GM19467 (cell line): Measurements from ENCODE around the gene ANGEL2.
A peak's percentile ranks its signal among the peaks of the same experiment; 100 is the strongest.

Experiments
- ATAC-seq: cut with Tn5 transposase; IDR thresholded peaks from one replicate; pipeline ENCODE4 v1.9.1; 2021; ENCODE audit warnings: mild to moderate bottlenecking, moderate library complexity; ENCODE audit not compliant: unreplicated experiment

Gene ANGEL2

DNA sequence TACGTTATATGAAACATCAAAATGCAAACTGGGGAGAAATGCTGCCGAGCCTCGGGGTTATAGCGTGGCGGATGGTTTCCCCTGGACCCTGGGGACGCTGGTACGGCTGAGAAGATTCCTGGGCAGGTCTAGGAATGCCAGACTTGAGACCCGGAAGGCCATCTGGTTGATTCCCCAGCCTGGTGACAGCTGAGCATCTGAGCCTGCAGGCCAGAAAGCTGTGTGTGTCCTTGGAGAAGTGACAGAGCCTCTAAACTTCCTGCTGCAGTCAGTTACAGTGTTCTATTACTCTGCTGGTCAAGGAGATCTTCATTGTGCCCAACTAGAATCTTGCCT is 63.1 kb downstream of the ANGEL2 start:
- no peak for ATAC-seq

- ATAC-seq, result no peak
These were observed 63.6 kb downstream of the ANGEL2 start for GRCh38 chr1:212951947-212952640.

- ATAC-seq, result peak; percentile 15
These were observed 64.3 kb downstream of the ANGEL2 start for GRCh38 chr1:212951126-212951946.

DNA sequence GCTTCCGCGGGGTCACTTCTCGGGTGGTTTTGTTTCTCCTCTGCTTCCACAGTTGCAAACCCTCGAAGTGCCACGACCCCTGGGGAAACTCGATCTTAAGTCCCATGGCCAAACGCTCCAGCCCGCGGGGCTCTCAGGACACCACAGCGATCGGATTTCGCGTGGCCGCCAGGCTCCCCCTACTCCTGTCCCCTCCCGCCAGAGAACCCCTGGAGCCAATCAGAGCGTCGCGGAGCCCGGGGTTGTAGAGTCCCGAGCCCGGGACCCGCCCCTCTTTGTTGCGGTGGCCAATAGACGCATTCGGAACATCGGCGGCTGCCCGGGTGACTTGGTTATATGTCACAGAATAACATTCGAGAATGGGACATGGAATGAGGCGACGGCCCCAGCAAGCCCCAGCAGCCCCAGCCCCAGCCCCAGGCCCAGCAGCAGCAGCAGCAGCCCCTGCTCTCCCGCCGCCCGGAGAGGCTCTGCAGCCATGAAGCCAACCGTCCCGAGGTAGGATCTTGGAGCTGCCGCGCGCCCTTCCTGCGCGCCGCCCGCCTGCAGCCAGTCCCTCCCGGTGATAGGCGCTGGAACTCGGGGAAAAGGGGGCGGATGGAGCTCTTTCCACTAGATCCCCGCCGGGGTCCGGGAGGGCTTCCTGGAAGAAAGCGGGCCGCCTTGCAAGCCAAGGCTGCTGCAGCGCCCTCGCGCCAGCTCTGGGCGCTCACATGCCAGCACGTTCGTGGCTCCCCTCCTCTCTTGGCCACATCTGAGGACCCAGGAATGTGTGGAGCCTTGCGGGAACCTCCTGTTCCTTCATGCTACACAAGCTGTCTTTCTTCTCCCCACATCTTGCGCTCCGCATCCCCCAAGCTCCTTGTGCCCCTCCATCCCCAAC is 65.2 kb downstream of the ANGEL2 start, which contains the start of gene VASH2:
TSS of gene VASH2 (plus strand) at position 299 of the 883 bp plus-strand sequence. CDS start 1,002 bp downstream, outside the sequence.
- ATAC-seq, result peak; percentile 96

DNA sequence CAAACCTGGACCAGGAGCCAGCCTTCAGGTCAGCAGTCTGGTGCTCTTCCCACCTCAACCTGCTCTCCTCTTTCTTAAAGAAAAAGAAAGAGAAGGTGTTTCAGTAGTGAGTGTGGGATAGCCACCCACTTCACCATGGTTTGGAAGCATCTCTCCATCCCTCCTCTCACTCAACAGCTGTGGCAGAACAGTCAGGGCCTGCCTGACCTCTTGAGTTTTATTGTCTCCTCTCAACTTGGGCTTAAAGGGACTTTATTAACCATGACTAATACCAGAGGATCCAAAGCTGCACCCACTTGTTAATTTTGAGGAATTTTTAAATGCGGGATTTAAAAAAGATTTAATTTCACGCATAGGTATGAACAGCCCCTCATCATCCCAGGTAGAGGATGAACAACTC is 65.9 kb downstream of the ANGEL2 start:
- ATAC-seq, result no peak

DNA sequence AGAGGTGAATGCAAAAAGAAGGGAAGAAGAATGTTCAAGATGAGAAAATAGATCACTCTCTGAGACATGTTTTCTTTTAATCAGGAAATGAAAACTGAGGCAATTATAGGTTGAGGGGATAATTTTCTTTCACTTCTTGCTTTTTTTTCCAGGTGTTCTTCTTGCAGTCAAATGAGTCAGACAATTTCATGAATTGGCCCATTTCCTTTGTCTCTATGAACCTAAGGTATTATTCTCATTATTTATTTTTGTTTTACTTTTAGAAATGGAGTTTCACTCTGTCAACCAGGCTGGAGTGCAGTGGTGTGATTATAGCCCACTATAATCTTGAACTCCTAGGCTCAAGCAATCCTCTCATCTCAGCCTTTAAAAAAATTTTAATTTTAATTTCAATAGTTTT is 68.8 kb downstream of the ANGEL2 start:
- ATAC-seq, result no peak

GRCh38 chr1:212945463-212946160 is 70.1 kb downstream of the ANGEL2 start:
- ATAC-seq, result no peak

GRCh38 chr1:212945056-212945455 is 70.6 kb downstream of the ANGEL2 start:
- ATAC-seq, result no peak

DNA sequence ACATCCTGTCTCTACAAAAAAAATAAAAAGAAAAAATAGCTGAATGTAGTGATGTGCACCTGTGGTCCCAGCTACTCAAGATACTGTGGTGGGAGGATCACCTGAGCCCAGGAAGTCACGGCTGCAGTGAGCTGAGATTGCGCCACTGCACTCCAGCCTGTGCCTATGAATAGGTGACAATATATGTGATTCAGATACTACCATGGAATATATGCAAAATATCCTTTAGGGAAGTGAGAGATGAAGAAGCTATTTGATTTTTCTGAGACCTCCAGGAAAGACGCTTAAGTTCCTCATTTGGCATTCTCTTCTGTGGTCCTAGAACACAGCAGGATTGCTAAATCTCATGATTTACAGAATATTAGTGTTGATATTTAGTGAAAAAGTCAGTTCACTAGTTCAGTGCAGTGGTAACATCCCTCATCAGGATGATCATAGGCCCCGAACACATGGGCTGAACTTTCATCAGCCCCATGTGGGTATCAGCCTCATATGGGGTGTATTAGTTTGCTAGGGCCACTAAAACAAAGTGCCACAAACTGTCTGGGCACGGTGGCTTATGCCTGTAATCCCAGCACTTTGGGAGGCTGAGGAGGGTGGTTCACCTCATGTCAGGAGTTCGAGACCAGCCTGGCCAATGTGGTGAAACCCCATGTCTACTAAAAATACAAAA is 71.3 kb downstream of the ANGEL2 start:
- peak; percentile 49 for ATAC-seq

DNA sequence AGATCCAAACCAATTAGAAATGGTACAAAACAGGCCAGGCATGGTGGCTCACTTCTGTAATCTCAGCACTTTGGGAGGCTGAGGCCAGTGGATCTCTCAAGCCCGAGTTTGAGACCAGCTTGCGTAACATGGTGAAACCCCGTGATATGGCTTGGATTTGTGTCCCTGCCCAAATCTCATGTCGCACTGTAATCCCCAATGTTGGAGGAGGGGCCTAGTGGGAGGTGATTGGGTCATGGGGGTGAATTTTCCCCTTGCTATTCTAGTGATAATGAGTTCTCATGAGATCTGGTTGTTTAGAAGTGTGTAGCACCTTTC is 72.3 kb downstream of the ANGEL2 start:
- no peak for ATAC-seq

DNA sequence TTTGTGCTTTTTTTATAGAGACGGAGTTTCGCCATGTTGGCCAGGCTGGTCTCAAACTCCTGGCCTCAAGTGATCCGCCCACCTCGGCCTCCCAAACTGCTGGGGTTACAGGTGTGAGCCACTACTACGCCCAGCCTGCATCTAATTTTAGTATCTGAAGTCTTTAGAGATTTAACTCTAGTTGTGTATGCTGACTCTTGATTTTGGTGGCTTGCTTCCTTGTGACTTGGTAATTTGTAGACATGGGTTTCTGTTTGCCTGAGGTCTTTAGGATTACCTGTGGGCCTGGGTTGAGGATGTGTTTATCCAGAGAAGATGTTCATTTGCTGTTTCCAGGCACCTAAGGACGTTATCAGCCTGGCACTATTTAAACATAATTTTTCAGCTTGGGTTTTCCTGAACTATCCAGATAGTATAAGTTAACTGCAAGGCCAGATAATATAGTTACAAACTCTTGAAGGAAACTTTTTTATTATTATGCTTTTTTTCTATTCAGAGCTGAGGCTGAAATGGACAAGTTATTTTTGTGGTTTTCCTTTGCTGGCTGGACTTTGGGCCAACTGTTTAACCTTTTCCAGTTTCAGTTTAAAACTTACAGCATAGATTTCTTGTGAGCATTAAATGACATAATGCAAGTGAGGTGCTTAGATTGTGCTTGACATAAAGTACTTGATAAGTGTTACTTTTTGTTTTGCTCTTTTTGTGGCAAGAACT is 72.8 kb downstream of the ANGEL2 start:
- no peak for ATAC-seq
